Measurements from ENCODE around the gene KIF4A.

KIF4A gene

GRCh38 chrX:70422851-70423341, 133.0 kb downstream of the KIF4A start, which contains the start of gene GDPD2:
Gene GDPD2 (plus strand): TSS chrX:70423314. CDS start chrX:70424985, 1,671 bp downstream.
- no peak for DNase-seq (ENCODE audit: extremely low read depth, low read depth)
- H3K4me3 ChIP-seq (replicated peaks; ENCODE audit: low read depth, low read length): no peak within 1 kb of the TSS
- peak; percentile 3 for TF ChIP-seq CTCF (IDR thresholded peaks at IDR 0.05; ENCODE audit: low read depth, low read length, missing control alignments)

GRCh38 chrX:70423936-70424675, 134.2 kb downstream of the KIF4A start:
- no peak for DNase-seq (ENCODE audit: extremely low read depth, low read depth)
- no peak for TF ChIP-seq CTCF (IDR thresholded peaks at IDR 0.05; ENCODE audit: low read depth, low read length, missing control alignments)
- H3K4me3 ChIP-seq (replicated peaks; ENCODE audit: low read depth, low read length): no peak overlapping the region

- H3K4me3 ChIP-seq (replicated peaks; ENCODE audit: low read depth, low read length): no peak overlapping the region
- no peak for DNase-seq (ENCODE audit: extremely low read depth, low read depth)
- TF ChIP-seq CTCF (IDR thresholded peaks at IDR 0.05; ENCODE audit: low read depth, low read length, missing control alignments): no peak
Measured at GRCh38 chrX:70424801-70425200, 134.9 kb downstream of the KIF4A start.

GRCh38 chrX:70426286-70427278, 136.7 kb downstream of the KIF4A start:
- no peak for TF ChIP-seq CTCF (IDR thresholded peaks at IDR 0.05; ENCODE audit: low read depth, low read length, missing control alignments)
- no peak overlapping the region for H3K4me3 ChIP-seq (replicated peaks; ENCODE audit: low read depth, low read length)
- no peak for DNase-seq (ENCODE audit: extremely low read depth, low read depth)

GRCh38 chrX:70427365-70427764, 137.5 kb downstream of the KIF4A start:
- TF ChIP-seq CTCF (IDR thresholded peaks at IDR 0.05; ENCODE audit: low read depth, low read length, missing control alignments): no peak
- no peak overlapping the region for H3K4me3 ChIP-seq (replicated peaks; ENCODE audit: low read depth, low read length)

GRCh38 chrX:70429759-70430158, 139.9 kb downstream of the KIF4A start:
- TF ChIP-seq CTCF (IDR thresholded peaks at IDR 0.05; ENCODE audit: low read depth, low read length, missing control alignments): no peak
- no peak overlapping the region for H3K4me3 ChIP-seq (replicated peaks; ENCODE audit: low read depth, low read length)
- DNase-seq (ENCODE audit: extremely low read depth, low read depth): no peak

More at GRCh38 chrX:70427365-70427764, 137.5 kb downstream of the KIF4A start:
- DNase-seq (ENCODE audit: extremely low read depth, low read depth): no peak

Data from HFF-Myc (cell line).